A673 (cell line): Measurements from ENCODE around the gene TANC2.

Source experiments
- CTCF ChIP-seq: fragments of 300-800, 200-600 bp; sonication (generic); conservative IDR thresholded peaks from 2 replicates; pipeline ENCODE4 v1.5.1; 2017; ENCODE audit warnings: low read depth, mild to moderate bottlenecking, antibody characterized with exemption, low read length, moderate library complexity, mixed read lengths
- EZH2 ChIP-seq: fragments of 200-600 bp; sonication (generic); IDR thresholded peaks from 2 replicates; pipeline ENCODE4 v1.6.1; 2017; ENCODE audit warnings: borderline replicate concordance, low read depth, mild to moderate bottlenecking, mixed read lengths, antibody characterized with exemption, low read length; ENCODE audit not compliant: poor library complexity, severe bottlenecking

GRCh38 chr17:62941358-62941991 lies 24.6 kb upstream of the TANC2 start:
- no peak for TF ChIP-seq CTCF
- TF ChIP-seq EZH2, result no peak
